ENCODE results near the gene RPL26. TPM values are rescaled to one million over a fixed set of nuclear protein-coding genes. Genes with fewer than 3 reads are reported as not detected.

The RPL26 gene
- polyA plus RNA-seq, 3 donors = 3,518 to 3,658 (median 3,532) TPM

GRCh38 chr17:8332128-8332527 lies 50.9 kb downstream of the RPL26 start:
- DNase-seq (ENCODE audit: low read depth in 3 of 3, low spot score in 2 of 3) = no peak

Other genes starting within 250 kb of the RPL26 start
- gene PER1, start 230.8 kb downstream of the RPL26 start, polyA plus RNA-seq (ENCODE audit: insufficient read length in 3 of 3) = 10 to 100 TPM; 14.5 to 21.8 (median 21.2) TPM
- gene VAMP2, start 220.2 kb downstream of the RPL26 start, polyA plus RNA-seq (ENCODE audit: insufficient read length in 3 of 3) = 100 to 1,000 TPM in 2 of 3 donors, 10 to 100 TPM in 1; 98.7 to 114 (median 102) TPM
- 10 to 100 TPM; 22.4 to 25.9 (median 23.5) TPM for gene TMEM107, start 206.8 kb downstream of the RPL26 start, polyA plus RNA-seq (ENCODE audit: insufficient read length in 3 of 3)
- gene BORCS6, start 193.0 kb downstream of the RPL26 start, polyA plus RNA-seq (ENCODE audit: insufficient read length in 3 of 3) = 1 to 10 TPM; 3.0 to 4.3 (median 3.7) TPM
- gene AURKB, start 172.6 kb downstream of the RPL26 start, polyA plus RNA-seq (ENCODE audit: insufficient read length in 3 of 3) = 10 to 100 TPM; 28.6 to 36.7 (median 33.0) TPM
- 10 to 100 TPM; 18.9 to 24.9 (median 22.7) TPM for gene CTC1, start 135.1 kb downstream of the RPL26 start, polyA plus RNA-seq (ENCODE audit: insufficient read length in 3 of 3)
- gene PFAS, start 133.9 kb downstream of the RPL26 start, polyA plus RNA-seq (ENCODE audit: insufficient read length in 3 of 3) = 10 to 100 TPM; 35.3 to 43.0 (median 38.9) TPM
- 10 to 100 TPM; 27.8 to 29.9 (median 28.7) TPM for gene RANGRF, start 94.5 kb downstream of the RPL26 start, polyA plus RNA-seq (ENCODE audit: insufficient read length in 3 of 3)
- gene SLC25A35, start 87.8 kb downstream of the RPL26 start, polyA plus RNA-seq (ENCODE audit: insufficient read length in 3 of 3) = 1 to 10 TPM; 2.6 to 3.4 (median 3.2) TPM
- 10 to 100 TPM; 14.2 to 21.9 (median 15.1) TPM for gene ARHGEF15, start 73.0 kb downstream of the RPL26 start, polyA plus RNA-seq (ENCODE audit: insufficient read length in 3 of 3)
- not detected for gene ODF4, start 43.4 kb downstream of the RPL26 start, polyA plus RNA-seq (ENCODE audit: insufficient read length in 3 of 3)
- under 1 TPM in 2 of 3 donors, not detected in 1; 0.04 to 0.06 TPM for gene RNF222, start 14.6 kb upstream of the RPL26 start, polyA plus RNA-seq (ENCODE audit: insufficient read length in 3 of 3)
- 10 to 100 TPM; 44.9 to 54.6 (median 45.9) TPM for gene NDEL1, start 52.7 kb upstream of the RPL26 start, polyA plus RNA-seq (ENCODE audit: insufficient read length in 3 of 3)
- gene MYH10, start 247.5 kb upstream of the RPL26 start, polyA plus RNA-seq (ENCODE audit: insufficient read length in 3 of 3) = 100 to 1,000 TPM; 237 to 285 (median 254) TPM

All from right renal cortex interstitium (tissue), 3 donors.